ENCODE results near the gene NPY1R. TPM values are rescaled to one million over a fixed set of nuclear protein-coding genes. Genes with fewer than 3 reads are reported as not detected.
A peak's percentile ranks its signal among the peaks of the same experiment; 100 is the strongest.

NPY1R gene
- total and polyA plus RNA-seq, 4 donors = 2.4 to 12.8 (median 6.2) TPM

DNA sequence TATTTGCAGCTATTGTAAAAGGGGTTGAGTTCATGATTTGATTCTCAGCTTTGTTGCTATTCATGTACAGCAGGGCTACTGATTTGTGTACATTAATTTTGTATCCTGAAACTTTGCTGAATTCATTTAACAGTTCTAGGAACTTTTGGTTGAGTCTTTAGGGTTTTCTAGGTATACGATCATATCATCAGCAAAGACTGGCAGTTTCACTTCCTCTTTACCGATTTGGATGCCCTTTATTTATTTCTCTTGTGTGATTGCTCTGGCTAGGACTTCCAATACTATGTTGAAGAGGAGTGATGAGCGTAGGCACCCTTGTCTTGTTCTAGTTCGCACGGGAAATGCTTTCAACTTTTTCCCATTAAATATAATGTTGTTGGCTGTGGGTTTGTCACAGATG lies 48.1 kb downstream of the NPY1R start:
- DNase-seq (ENCODE audit: low spot score) = no peak
- no peaks in the 10 kb centered on the region for H3K4me1 ChIP-seq (ENCODE audit: control insufficient read depth in 4 of 4, insufficient read depth in 4 of 4, low read length in 3 of 4)
- H3K27ac ChIP-seq (ENCODE audit: low read depth in 1 of 2, low read length in 2 of 2) = no peak overlapping the region
- no peaks in the 10 kb centered on the region for H3K27me3 ChIP-seq (ENCODE audit: control insufficient read depth in 4 of 4, insufficient read depth in 4 of 4, low read length in 3 of 4)
- H3K9me3 ChIP-seq (ENCODE audit: control insufficient read depth in 4 of 4, low read length in 3 of 4) = no peaks in the 10 kb centered on the region
- H3K9ac ChIP-seq (ENCODE audit: low read depth in 1 of 2, low read length in 2 of 2) = no peak overlapping the region
- TF ChIP-seq HNF4G (IDR thresholded peaks at IDR 0.05) = no peak
- no peak for TF ChIP-seq HNF4A (conservative IDR thresholded peaks at IDR 0.05)
- no peak for TF ChIP-seq FOXA2 (IDR thresholded peaks at IDR 0.05)
- TF ChIP-seq, protein P1, sequence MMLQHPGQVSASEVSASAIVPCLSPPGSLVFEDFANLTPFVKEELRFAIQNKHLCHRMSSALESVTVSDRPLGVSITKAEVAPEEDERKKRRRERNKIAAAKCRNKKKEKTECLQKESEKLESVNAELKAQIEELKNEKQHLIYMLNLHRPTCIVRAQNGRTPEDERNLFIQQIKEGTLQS (IDR thresholded peaks at IDR 0.05) = no peak
- H3K4me3 ChIP-seq (ENCODE audit: low read depth in 1 of 3, low read length in 3 of 3) = no peak overlapping the region
- H3K36me3 ChIP-seq (ENCODE audit: control insufficient read depth in 4 of 4, insufficient read depth in 3 of 4, low read depth in 1 of 4, low read length in 3 of 4) = no peaks in the 10 kb centered on the region
- WGBS = 84% methylated on average over 5 of the region's 5 CpGs

DNA sequence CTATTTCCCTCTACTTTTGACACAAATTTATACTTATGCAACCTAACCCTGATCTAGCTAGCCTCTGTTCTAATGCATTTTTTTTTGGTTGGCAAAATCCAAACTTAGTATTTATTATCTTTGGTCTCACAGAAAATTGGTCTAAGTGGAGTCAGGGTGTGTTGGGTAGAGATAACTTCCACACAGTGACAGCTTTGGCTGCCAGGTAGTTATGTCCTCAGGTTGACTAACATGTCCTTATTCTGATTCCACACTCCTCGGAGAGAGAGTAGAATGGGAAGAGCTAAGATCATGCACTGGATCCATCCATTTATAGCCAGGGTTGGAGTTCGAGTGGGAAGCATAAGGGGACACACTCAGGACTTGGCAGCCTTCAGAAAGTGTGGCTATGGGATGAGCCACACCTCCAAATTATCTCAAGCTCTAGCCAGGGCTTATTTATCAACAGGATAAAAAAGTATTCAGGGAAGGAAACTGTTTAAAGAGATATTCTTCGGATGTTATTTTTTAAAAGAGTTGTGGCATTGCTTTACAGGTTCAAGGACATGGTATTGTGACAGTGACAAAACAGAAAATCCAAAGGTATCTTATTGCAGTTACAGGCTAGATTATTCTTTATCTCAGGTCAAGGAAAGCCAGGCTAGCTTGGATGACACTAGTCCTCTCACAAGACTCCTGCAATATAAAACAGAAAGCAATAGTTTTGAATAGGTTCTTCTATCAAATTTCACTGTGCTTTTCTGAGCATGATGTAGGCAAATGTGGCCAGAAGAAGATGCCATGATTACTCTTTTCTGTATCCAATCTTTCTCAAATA lies 51.5 kb downstream of the NPY1R start:
- TF ChIP-seq YY1 (IDR thresholded peaks at IDR 0.05) = no peak
- TF ChIP-seq NR2F2 (IDR thresholded peaks at IDR 0.05) = peak; percentile 48
- TF ChIP-seq RAD21 (IDR thresholded peaks at IDR 0.05) = peak; percentile 4 to 9
- peaks cover 0 to 3% (median 0%) of the 10 kb centered on the region in 4 donors for H3K27me3 ChIP-seq (ENCODE audit: control insufficient read depth in 4 of 4, insufficient read depth in 4 of 4, low read length in 3 of 4)
- H3K9ac ChIP-seq (ENCODE audit: low read depth in 1 of 2, low read length in 2 of 2) = no peak overlapping the region
- no peaks in the 10 kb centered on the region for H3K4me1 ChIP-seq (ENCODE audit: control insufficient read depth in 4 of 4, insufficient read depth in 4 of 4, low read length in 3 of 4)
- DNase-seq (ENCODE audit: low spot score) = no peak
- no peak overlapping the region for H3K4me3 ChIP-seq (ENCODE audit: low read depth in 1 of 3, low read length in 3 of 3)
- 34% methylated on average over 3 of the region's 3 CpGs for WGBS
- no peak overlapping the region for H3K27ac ChIP-seq (ENCODE audit: low read depth in 1 of 2, low read length in 2 of 2)
- H3K9me3 ChIP-seq (ENCODE audit: control insufficient read depth in 4 of 4, low read length in 3 of 4) = no peaks in the 10 kb centered on the region
- no peaks in the 10 kb centered on the region for H3K36me3 ChIP-seq (ENCODE audit: control insufficient read depth in 4 of 4, insufficient read depth in 3 of 4, low read depth in 1 of 4, low read length in 3 of 4)

DNA sequence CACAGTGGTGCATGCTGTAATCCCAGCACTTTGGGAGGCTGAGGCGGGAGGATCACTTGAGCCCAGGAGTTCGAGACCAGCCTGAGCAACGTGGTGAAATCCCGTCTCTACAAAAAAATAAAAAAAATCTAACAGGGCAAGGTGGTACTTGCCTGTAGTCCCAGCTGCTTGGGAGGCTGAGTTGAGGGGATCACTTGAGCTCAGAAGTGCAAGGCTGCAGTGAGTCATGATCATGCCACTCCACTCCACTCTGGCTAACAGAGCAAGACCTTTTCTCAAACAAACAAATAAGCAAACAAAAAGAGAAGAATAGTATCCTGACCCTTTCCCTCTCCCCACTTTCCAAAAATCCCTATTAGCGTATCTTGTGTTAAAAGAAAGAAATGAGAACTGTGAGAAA lies 52.7 kb downstream of the NPY1R start:
- Histone ChIP-seq H3K4me1 (ENCODE audit: control insufficient read depth in 4 of 4, insufficient read depth in 4 of 4, low read length in 3 of 4) (no peaks in the 10 kb centered on the region), H3K4me3 (ENCODE audit: low read depth in 1 of 3, low read length in 3 of 3) (no peak overlapping the region), H3K9ac (ENCODE audit: low read depth in 1 of 2, low read length in 2 of 2) (no peak overlapping the region), H3K27ac (ENCODE audit: low read depth in 1 of 2, low read length in 2 of 2) (no peak overlapping the region), H3K9me3 (ENCODE audit: control insufficient read depth in 4 of 4, low read length in 3 of 4) (no peaks in the 10 kb centered on the region), H3K27me3 (ENCODE audit: control insufficient read depth in 4 of 4, insufficient read depth in 4 of 4, low read length in 3 of 4) (peaks cover 0 to 3% (median 0%) of the 10 kb centered on the region in 4 donors), H3K36me3 (ENCODE audit: control insufficient read depth in 4 of 4, insufficient read depth in 3 of 4, low read depth in 1 of 4, low read length in 3 of 4) (no peaks in the 10 kb centered on the region)
- 77% methylated on average over 5 of the region's 5 CpGs for WGBS
- TF ChIP-seq FOXA2 (IDR thresholded peaks at IDR 0.05) = no peak
- TF ChIP-seq EGR1 (IDR thresholded peaks at IDR 0.05; ENCODE audit: low read depth in 2 of 2) = no peak
- TF ChIP-seq, protein P2, sequence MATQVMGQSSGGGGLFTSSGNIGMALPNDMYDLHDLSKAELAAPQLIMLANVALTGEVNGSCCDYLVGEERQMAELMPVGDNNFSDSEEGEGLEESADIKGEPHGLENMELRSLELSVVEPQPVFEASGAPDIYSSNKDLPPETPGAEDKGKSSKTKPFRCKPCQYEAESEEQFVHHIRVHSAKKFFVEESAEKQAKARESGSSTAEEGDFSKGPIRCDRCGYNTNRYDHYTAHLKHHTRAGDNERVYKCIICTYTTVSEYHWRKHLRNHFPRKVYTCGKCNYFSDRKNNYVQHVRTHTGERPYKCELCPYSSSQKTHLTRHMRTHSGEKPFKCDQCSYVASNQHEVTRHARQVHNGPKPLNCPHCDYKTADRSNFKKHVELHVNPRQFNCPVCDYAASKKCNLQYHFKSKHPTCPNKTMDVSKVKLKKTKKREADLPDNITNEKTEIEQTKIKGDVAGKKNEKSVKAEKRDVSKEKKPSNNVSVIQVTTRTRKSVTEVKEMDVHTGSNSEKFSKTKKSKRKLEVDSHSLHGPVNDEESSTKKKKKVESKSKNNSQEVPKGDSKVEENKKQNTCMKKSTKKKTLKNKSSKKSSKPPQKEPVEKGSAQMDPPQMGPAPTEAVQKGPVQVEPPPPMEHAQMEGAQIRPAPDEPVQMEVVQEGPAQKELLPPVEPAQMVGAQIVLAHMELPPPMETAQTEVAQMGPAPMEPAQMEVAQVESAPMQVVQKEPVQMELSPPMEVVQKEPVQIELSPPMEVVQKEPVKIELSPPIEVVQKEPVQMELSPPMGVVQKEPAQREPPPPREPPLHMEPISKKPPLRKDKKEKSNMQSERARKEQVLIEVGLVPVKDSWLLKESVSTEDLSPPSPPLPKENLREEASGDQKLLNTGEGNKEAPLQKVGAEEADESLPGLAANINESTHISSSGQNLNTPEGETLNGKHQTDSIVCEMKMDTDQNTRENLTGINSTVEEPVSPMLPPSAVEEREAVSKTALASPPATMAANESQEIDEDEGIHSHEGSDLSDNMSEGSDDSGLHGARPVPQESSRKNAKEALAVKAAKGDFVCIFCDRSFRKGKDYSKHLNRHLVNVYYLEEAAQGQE (IDR thresholded peaks at IDR 0.05) = no peak
- TF ChIP-seq HNF4G (IDR thresholded peaks at IDR 0.05) = no peak
- no peak for TF ChIP-seq JUND (IDR thresholded peaks at IDR 0.05)
- TF ChIP-seq MAX (IDR thresholded peaks at IDR 0.05) = no peak
- TF ChIP-seq, protein P3, sequence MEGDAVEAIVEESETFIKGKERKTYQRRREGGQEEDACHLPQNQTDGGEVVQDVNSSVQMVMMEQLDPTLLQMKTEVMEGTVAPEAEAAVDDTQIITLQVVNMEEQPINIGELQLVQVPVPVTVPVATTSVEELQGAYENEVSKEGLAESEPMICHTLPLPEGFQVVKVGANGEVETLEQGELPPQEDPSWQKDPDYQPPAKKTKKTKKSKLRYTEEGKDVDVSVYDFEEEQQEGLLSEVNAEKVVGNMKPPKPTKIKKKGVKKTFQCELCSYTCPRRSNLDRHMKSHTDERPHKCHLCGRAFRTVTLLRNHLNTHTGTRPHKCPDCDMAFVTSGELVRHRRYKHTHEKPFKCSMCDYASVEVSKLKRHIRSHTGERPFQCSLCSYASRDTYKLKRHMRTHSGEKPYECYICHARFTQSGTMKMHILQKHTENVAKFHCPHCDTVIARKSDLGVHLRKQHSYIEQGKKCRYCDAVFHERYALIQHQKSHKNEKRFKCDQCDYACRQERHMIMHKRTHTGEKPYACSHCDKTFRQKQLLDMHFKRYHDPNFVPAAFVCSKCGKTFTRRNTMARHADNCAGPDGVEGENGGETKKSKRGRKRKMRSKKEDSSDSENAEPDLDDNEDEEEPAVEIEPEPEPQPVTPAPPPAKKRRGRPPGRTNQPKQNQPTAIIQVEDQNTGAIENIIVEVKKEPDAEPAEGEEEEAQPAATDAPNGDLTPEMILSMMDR (IDR thresholded peaks at IDR 0.05; ENCODE audit: low read depth, low read length, missing input control) = no peak
- TF ChIP-seq TAF1 (conservative IDR thresholded peaks at IDR 0.05) = no peak
- TF ChIP-seq NR2F2 (IDR thresholded peaks at IDR 0.05) = no peak
- TF ChIP-seq RAD21 (IDR thresholded peaks at IDR 0.05) = no peak
- no peak for TF ChIP-seq YY1 (IDR thresholded peaks at IDR 0.05)
- no peak for DNase-seq (ENCODE audit: low spot score)

Measured in liver (tissue), 9 donors.